Measurements from ENCODE around the gene TRIM23. TPM values are rescaled to one million over a fixed set of nuclear protein-coding genes. Genes with fewer than 3 reads are reported as not detected.
A peak's percentile ranks its signal among the peaks of the same experiment; 100 is the strongest.
"Not testable (repeated sequence)": the region's sequence is repeated elsewhere in the genome, so short reads cannot be mapped to it uniquely, and the experiment has no call there.

Gene TRIM23
- total and polyA plus RNA-seq, 3 donors from 2014 or later, result 11.0 to 24.8 (median 23.9) TPM

DNA sequence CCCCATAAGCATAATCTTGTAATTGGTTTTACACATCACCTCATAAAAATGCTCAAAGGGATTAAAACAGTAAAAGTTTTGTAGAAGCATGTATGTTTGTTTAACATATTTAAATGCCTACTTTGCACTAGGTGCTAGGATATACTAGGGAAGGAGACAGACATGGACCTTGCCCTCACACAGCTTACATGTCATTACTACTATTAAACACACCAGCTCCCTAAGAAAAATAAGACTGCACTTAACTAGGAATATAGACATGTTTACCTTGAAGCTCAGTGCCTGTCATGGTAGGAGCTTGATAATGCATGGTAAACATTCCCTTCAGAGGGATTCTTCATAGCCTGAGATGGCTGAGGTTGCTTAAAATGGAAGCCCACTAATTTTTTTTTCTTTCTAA, 6.8 kb upstream of the TRIM23 start:
- intact Hi-C loops (cut with DNase I; ENCODE audit: low total_unique reads), result no loop called here
- no peaks in the 10 kb centered on the region for H3K27me3 ChIP-seq
- DNase-seq, result no peak
- no peak for TF ChIP-seq POLR2A (IDR thresholded peaks at IDR 0.05)
- TF ChIP-seq, protein P1, sequence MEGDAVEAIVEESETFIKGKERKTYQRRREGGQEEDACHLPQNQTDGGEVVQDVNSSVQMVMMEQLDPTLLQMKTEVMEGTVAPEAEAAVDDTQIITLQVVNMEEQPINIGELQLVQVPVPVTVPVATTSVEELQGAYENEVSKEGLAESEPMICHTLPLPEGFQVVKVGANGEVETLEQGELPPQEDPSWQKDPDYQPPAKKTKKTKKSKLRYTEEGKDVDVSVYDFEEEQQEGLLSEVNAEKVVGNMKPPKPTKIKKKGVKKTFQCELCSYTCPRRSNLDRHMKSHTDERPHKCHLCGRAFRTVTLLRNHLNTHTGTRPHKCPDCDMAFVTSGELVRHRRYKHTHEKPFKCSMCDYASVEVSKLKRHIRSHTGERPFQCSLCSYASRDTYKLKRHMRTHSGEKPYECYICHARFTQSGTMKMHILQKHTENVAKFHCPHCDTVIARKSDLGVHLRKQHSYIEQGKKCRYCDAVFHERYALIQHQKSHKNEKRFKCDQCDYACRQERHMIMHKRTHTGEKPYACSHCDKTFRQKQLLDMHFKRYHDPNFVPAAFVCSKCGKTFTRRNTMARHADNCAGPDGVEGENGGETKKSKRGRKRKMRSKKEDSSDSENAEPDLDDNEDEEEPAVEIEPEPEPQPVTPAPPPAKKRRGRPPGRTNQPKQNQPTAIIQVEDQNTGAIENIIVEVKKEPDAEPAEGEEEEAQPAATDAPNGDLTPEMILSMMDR (IDR thresholded peaks at IDR 0.05), result no peak
- no peaks in the 10 kb centered on the region for H3K9me3 ChIP-seq
- H3K4me1 ChIP-seq, result no peaks in the 10 kb centered on the region
- H3K4me3 ChIP-seq, result no peak overlapping the region
- no peak overlapping the region for H3K27ac ChIP-seq
- no peaks in the 10 kb centered on the region for H3K36me3 ChIP-seq (ENCODE audit: low read depth, missing control alignments)

DNA sequence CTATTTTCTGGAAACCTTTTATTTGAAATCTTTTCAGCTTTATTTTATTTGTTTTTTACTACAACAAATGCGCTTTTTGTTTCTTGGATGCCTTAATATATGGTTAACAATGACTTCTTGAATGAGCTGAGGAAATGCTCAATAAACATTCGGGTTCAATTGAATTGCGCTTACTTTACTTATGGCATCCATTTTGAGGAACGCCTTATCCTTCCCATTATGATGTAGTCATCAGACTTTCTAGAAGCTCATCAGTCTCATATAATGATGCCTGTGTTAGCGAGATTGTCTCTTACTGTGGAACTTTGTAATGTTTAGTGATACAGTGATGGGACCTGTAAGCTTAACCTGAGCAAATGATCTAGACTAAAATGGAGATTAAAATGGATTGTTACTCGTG, 1.6 kb upstream of the TRIM23 start:
- DNase-seq, result no peak
- Histone ChIP-seq H3K27me3 (no peaks in the 10 kb centered on the region), H3K4me3 (peak overlapping the region; percentile 92 to 95), H3K4me1 (peaks cover 19% of the 10 kb centered on the region), H3K9me3 (no peaks in the 10 kb centered on the region), H3K36me3 (ENCODE audit: low read depth, missing control alignments) (no peaks in the 10 kb centered on the region), H3K27ac (no peak overlapping the region)
- WGBS, 2 donors, result 46 to 58% methylated on average over 6 of the region's 6 CpGs
- intact Hi-C loops (cut with DNase I; ENCODE audit: low total_unique reads), result no loop called here
- TF ChIP-seq, protein P1 (IDR thresholded peaks at IDR 0.05), result no peak
- TF ChIP-seq POLR2A (IDR thresholded peaks at IDR 0.05), result no peak

DNA sequence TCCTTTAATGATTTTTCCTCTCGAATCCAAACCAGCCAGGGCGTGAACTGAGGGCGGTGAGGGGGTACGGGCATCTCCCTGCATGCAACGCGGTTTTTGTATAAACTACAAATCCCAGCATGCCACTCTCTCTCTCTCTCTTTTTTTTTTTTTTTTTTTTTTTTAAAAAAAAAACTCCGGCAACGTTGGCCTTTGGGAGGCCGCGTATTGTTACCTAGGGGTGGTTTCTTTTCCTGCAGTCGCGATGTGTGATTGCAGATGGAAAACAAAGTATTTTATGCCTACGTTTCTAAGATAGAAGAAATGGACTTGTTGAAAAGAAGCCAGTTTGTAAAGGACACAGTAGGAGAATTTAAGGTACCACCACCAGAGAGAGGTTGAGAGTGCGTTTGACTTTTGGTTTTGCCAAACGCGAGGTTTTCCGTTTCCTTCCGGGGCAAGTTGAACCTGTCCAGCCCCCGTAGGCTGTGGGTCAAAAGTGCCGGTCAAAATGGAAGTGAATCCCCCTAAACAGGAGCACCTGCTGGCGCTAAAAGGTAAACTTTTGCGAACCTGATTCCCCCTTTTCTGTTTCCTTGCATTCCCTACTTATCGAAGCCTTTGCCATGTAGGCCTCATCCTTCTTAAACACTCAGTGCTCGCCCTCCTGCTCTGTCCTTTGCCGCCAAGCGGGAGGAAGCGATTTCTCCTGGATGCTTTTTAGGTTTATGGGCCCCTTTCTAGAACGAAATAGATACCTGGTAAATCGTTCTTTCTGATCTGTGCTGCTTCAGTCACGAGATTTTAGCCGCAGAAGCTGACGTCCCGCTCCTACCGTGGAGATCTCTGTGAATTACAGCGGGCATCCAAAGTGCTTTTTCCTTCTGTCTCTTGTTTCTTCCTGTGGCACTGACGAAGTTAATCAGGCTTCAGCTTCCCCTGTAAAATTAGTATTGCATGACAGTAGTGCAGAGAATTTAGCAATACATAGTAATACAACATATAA, 730 bp upstream of the TRIM23 start, which contains the start of the genes SHLD3 and TRAPPC13:
SHLD3 (plus strand) TSS at position 457 of the 985 bp plus-strand sequence. CDS start 4,561 bp downstream, outside the sequence.
TRAPPC13 (plus strand) TSS at position 457 of the 985 bp plus-strand sequence; CDS start at position 491, 34 bp downstream.
- Histone ChIP-seq H3K36me3 (ENCODE audit: low read depth, missing control alignments) (no peaks in the 10 kb centered on the region), H3K4me3 (peak within 1 kb of the TSS; percentile 92 to 95), H3K27me3 (no peaks in the 10 kb centered on the region), H3K27ac (peak within 1 kb of the TSS; percentile 87 to 93), H3K9me3 (no peaks in the 10 kb centered on the region), H3K4me1 (peaks cover 19% of the 10 kb centered on the region)
- DNase-seq, result peak; percentile 93
- intact Hi-C loops (cut with DNase I; ENCODE audit: low total_unique reads), result no loop called here
- TF ChIP-seq POLR2A (IDR thresholded peaks at IDR 0.05), result no peak
- TF ChIP-seq, protein P1 (IDR thresholded peaks at IDR 0.05), result peak in 1 of 3 experiments; percentile 21
- WGBS, 2 donors, result 1% methylated on average over 36 of the region's 36 CpGs

DNA sequence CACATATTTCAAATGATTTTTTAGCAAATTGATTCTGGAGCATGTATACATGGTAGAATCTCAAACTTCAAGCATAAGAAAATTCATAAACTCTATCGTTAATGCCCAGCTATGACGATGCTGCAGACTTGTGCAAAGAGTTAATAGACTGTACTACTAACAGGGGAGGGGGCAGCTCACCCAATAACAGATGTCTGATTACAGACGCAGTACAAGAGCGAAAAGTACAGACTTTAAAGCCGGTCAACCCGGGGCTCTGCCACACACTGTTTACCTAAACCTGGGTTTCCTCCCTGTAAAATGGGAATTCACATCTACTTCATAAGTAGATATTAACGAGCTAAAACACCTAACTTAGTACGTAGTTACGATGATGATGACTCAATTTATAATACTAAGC, 651 bp downstream of the TRIM23 start:
- Histone ChIP-seq H3K4me3 (peak overlapping the region; percentile 92 to 95), H3K27me3 (no peaks in the 10 kb centered on the region), H3K4me1 (peaks cover 19% of the 10 kb centered on the region), H3K27ac (peak overlapping the region; percentile 87 to 93), H3K36me3 (ENCODE audit: low read depth, missing control alignments) (no peaks in the 10 kb centered on the region), H3K9me3 (no peaks in the 10 kb centered on the region)
- no peak for DNase-seq
- TF ChIP-seq, protein P1 (IDR thresholded peaks at IDR 0.05), result no peak
- no peak for TF ChIP-seq POLR2A (IDR thresholded peaks at IDR 0.05)
- 2% methylated on average over 9 of the region's 9 CpGs for WGBS, 2 donors
- intact Hi-C loops (cut with DNase I; ENCODE audit: low total_unique reads), result no loop called here

DNA sequence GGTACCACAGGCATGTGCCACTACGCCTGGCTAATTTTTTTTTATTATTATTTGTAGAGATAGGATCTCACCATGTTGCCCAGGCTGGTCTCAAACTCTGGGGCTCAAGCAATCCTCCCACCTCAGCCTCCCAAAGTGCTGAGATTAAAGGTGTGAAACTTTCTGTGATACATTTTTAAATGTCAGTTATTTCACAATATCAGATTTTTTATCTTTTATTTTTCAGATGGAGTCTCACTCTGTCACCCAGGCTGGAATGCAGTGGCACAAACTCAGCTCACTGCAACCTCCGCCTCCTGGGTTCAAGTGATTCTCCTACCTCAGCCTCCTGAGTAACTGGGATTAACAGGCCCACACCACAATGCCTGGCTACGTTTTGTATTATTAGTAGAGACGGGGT, 2.2 kb downstream of the TRIM23 start:
- H3K27me3 ChIP-seq; H3K9me3 ChIP-seq; H3K36me3 ChIP-seq (ENCODE audit: low read depth, missing control alignments); DNase-seq; H3K4me3 ChIP-seq; H3K27ac ChIP-seq; intact Hi-C loops (cut with DNase I; ENCODE audit: low total_unique reads): not testable (repeated sequence)
- H3K4me1 ChIP-seq, result peaks cover 19% of the 10 kb centered on the region
- whole genome bisulfite sequencing, 2 donors, result 66 to 73% methylated on average over 4 of the region's 4 CpGs

Measured in testis (tissue), 3 donors.